UCSD-AML1 (cell line): ENCODE data around the gene CTNNBIP1.
A peak's percentile ranks its signal among the peaks of the same experiment; 100 is the strongest.

Experiments
- DNase-seq: peaks from one replicate; lab custom pipeline; 2025; ENCODE audit not compliant: unreplicated experiment; lab: John Stamatoyannopoulos, UW

CTNNBIP1 gene

GRCh38 chr1:9838946-9839345, 71.1 kb downstream of the CTNNBIP1 start:
- DNase-seq = no peak

- no peak for DNase-seq
Observed at GRCh38 chr1:9836632-9836960, 73.5 kb downstream of the CTNNBIP1 start.

GRCh38 chr1:9835758-9836631, 74.1 kb downstream of the CTNNBIP1 start:
- no peak for DNase-seq

- no peak for DNase-seq
Observed at GRCh38 chr1:9835404-9835757, 74.7 kb downstream of the CTNNBIP1 start.

- no peak for DNase-seq
Observed at GRCh38 chr1:9833632-9834031, 76.4 kb downstream of the CTNNBIP1 start.

GRCh38 chr1:9827558-9828185, 82.4 kb downstream of the CTNNBIP1 start:
- no peak for DNase-seq

- DNase-seq = no peak
Observed at GRCh38 chr1:9826616-9827015, 83.5 kb downstream of the CTNNBIP1 start.

- no peak for DNase-seq
Observed at GRCh38 chr1:9826087-9826486, 84.0 kb downstream of the CTNNBIP1 start.

GRCh38 chr1:9825093-9826074, 84.7 kb downstream of the CTNNBIP1 start:
- DNase-seq = peak; percentile 59

- DNase-seq = no peak
Observed at GRCh38 chr1:9824702-9825089, 85.4 kb downstream of the CTNNBIP1 start.

- DNase-seq = peak; percentile 83
Observed at GRCh38 chr1:9823943-9824701, 85.9 kb downstream of the CTNNBIP1 start, which contains the start of gene CLSTN1. Gene CLSTN1 (minus strand): TSS chr1:9823965. CDS start chr1:9823733, 232 bp downstream.

GRCh38 chr1:9823693-9823942, 86.5 kb downstream of the CTNNBIP1 start:
- DNase-seq = no peak

- no peak for DNase-seq
Observed at GRCh38 chr1:9822897-9823692, 87.0 kb downstream of the CTNNBIP1 start.

GRCh38 chr1:9822490-9822889, 87.6 kb downstream of the CTNNBIP1 start:
- DNase-seq = no peak

GRCh38 chr1:9821710-9822109, 88.4 kb downstream of the CTNNBIP1 start:
- no peak for DNase-seq

GRCh38 chr1:9820521-9820920, 89.5 kb downstream of the CTNNBIP1 start:
- DNase-seq = no peak

- no peak for DNase-seq
Observed at GRCh38 chr1:9817734-9818133, 92.3 kb downstream of the CTNNBIP1 start.

GRCh38 chr1:9816199-9816598, 93.9 kb downstream of the CTNNBIP1 start:
- DNase-seq = no peak

GRCh38 chr1:9815150-9815549, 94.9 kb downstream of the CTNNBIP1 start:
- no peak for DNase-seq

GRCh38 chr1:9814619-9815018, 95.5 kb downstream of the CTNNBIP1 start:
- DNase-seq = no peak
